ENCODE data around the gene ANXA4. TPM values are rescaled to one million over a fixed set of nuclear protein-coding genes. Genes with fewer than 3 reads are reported as not detected.

The ANXA4 gene
- total RNA-seq, 1 donor from 2014 or later = 30.6 TPM

DNA sequence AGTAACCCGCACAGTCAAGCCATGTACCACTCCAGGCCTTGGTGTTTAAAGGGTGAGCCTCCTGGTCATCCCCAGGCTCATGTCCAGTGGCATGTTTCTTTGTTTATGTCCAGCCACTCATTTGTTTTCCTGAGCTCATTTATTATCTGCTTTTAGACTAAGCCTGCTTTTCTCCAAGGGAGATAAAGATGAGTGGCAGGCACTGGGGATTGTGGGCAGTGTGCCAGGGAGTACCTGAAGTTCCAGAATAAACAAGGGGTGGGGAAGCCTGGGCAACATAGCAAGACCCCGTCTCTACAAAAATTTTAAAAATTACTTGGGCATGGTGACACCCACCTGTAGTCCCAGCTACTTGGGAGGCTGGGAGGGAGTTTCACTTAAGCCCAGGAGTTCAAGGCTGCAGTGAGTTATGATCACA lies 1.9 kb downstream of the ANXA4 start:
- Histone ChIP-seq H3K27me3 (ENCODE audit: low read depth) (no peaks in the 10 kb centered on the region), H3K36me3 (no peaks in the 10 kb centered on the region), H3K4me1 (peaks cover 31% of the 10 kb centered on the region), H3K4me3 (no peak overlapping the region), H3K27ac (replicated peaks) (no peak overlapping the region), H3K9me3 (replicated peaks) (no peaks in the 10 kb centered on the region)
- intact Hi-C loops (cut with micrococcal nuclease) = no loop called here
- TF ChIP-seq, protein P1, sequence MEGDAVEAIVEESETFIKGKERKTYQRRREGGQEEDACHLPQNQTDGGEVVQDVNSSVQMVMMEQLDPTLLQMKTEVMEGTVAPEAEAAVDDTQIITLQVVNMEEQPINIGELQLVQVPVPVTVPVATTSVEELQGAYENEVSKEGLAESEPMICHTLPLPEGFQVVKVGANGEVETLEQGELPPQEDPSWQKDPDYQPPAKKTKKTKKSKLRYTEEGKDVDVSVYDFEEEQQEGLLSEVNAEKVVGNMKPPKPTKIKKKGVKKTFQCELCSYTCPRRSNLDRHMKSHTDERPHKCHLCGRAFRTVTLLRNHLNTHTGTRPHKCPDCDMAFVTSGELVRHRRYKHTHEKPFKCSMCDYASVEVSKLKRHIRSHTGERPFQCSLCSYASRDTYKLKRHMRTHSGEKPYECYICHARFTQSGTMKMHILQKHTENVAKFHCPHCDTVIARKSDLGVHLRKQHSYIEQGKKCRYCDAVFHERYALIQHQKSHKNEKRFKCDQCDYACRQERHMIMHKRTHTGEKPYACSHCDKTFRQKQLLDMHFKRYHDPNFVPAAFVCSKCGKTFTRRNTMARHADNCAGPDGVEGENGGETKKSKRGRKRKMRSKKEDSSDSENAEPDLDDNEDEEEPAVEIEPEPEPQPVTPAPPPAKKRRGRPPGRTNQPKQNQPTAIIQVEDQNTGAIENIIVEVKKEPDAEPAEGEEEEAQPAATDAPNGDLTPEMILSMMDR (IDR thresholded peaks at IDR 0.05; ENCODE audit: borderline replicate concordance) = no peak
- DNase-seq = no peak

DNA sequence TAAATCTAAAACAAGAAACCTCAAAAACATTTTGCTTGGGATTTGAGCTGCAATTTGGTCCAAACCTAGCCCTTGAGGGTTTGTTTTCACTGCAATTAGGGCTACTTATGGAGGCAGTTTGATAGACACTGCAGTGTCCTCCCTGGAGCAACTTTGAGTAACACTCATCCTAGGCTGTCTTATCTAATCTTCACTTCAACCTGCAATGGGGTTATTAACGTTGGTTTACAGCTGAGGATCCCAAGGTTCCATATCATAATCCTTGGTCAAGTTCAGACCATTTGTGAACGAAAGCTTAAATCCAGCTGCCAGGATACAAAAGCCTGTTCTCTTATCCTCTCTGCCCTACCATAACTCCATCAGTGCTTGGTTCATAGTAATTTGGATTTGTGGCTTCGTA lies 2.5 kb downstream of the ANXA4 start:
- H3K27me3 ChIP-seq (ENCODE audit: low read depth) = no peaks in the 10 kb centered on the region
- H3K36me3 ChIP-seq = no peaks in the 10 kb centered on the region
- H3K9me3 ChIP-seq (replicated peaks) = no peaks in the 10 kb centered on the region
- intact Hi-C loops (cut with micrococcal nuclease) = no loop called here
- TF ChIP-seq, protein P1 (IDR thresholded peaks at IDR 0.05; ENCODE audit: borderline replicate concordance) = no peak
- no peak overlapping the region for H3K27ac ChIP-seq (replicated peaks)
- H3K4me3 ChIP-seq = no peak overlapping the region
- H3K4me1 ChIP-seq = peaks cover 31% of the 10 kb centered on the region
- no peak for DNase-seq

DNA sequence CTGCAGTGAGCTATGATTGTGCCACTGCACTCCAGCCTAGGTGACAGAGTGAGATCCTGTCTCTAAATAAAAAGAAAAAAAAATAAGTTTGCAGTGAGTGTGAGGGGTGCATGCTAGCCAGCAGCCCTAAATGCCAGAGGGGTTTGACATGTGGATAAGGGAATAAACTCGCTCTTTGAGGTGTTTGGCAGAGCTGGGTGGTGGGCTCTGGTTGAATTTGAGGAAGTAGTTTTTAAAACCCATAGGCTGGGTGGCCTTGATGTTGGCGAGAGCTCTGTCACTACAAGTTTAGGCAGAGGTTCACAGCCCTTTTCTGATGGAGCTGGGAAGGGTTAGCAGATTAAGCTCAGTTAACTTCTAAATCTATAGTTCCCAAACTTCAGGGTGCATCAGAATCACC lies 3.1 kb downstream of the ANXA4 start:
- no peak overlapping the region for H3K27ac ChIP-seq (replicated peaks)

DNA sequence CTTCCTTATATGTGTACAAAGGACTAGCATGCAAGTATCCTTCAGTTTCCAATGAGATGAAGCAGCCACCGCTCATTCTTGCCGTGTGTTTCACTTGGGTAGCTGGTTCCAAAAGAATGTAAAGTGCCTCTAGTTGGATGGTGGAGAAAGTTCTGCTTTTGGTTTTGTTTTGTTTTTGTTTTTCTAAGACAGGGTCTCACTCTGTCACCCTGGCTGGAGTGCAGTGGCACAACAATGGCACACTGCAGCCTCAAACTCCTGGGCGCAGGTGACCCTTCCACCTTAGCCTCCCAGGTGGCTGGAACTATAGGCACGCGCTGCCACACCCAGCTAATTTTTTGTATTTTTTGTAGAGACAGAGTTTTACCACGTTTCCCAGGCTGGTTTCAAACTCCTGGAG lies 8.3 kb downstream of the ANXA4 start:
- H3K27me3 ChIP-seq (ENCODE audit: low read depth) = no peaks in the 10 kb centered on the region
- H3K36me3 ChIP-seq = no peaks in the 10 kb centered on the region
- DNase-seq = no peak
- H3K4me1 ChIP-seq = peaks cover 17% of the 10 kb centered on the region
- H3K27ac ChIP-seq (replicated peaks) = no peak overlapping the region
- H3K4me3 ChIP-seq = no peak overlapping the region
- intact Hi-C loops (cut with micrococcal nuclease) = no loop called here
- TF ChIP-seq, protein P1 (IDR thresholded peaks at IDR 0.05; ENCODE audit: borderline replicate concordance) = no peak
- H3K9me3 ChIP-seq (replicated peaks) = no peaks in the 10 kb centered on the region

More for the DNA sequence above, 3.1 kb downstream of the ANXA4 start:
- Histone ChIP-seq H3K4me1 (peaks cover 31% of the 10 kb centered on the region), H3K36me3 (no peaks in the 10 kb centered on the region), H3K4me3 (no peak overlapping the region), H3K27me3 (ENCODE audit: low read depth) (no peaks in the 10 kb centered on the region), H3K9me3 (replicated peaks) (no peaks in the 10 kb centered on the region)
- no peak for DNase-seq
- TF ChIP-seq, protein P1 (IDR thresholded peaks at IDR 0.05; ENCODE audit: borderline replicate concordance) = no peak
- intact Hi-C loops (cut with micrococcal nuclease) = no loop called here

DNA sequence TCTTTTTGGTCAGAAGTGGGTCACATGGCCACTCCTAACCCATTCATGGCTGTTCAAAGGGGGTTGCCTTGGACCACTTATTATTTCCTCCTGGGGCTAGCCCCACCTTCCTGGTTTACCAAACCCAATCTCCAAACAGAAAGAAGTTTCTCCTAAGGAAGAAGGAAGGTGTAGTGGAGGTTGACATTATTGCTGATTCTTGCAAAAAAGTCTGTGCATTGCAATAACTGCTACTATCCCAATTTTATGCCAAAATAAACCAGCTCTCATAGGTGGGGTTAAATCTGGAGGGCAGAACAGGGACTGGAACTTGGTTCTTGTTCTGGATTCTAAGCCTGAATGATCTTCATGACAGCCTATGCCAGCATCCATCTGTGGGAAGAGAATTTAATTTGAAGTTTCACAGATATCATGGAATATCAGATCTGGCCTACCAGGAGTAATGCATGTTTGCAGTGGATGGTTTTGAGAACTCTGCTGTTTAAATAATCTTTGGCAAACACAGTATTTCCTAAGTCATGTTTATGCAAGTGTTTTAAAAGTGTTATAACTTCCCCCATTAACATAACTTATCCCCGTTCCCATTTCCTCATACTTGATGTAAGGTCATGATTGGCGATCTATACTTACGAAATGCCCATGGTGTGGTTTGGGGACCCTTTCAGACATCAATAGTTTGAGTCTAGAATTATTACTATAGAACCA lies 11.9 kb downstream of the ANXA4 start:
- no peaks in the 10 kb centered on the region for H3K27me3 ChIP-seq (ENCODE audit: low read depth)
- peaks cover 26% of the 10 kb centered on the region for H3K4me1 ChIP-seq
- peak overlapping the region; percentile 10 for H3K27ac ChIP-seq (replicated peaks)
- DNase-seq = no peak
- H3K36me3 ChIP-seq = peaks cover 4% of the 10 kb centered on the region
- H3K9me3 ChIP-seq (replicated peaks) = no peaks in the 10 kb centered on the region
- TF ChIP-seq, protein P1 (IDR thresholded peaks at IDR 0.05; ENCODE audit: borderline replicate concordance) = no peak
- no peak overlapping the region for H3K4me3 ChIP-seq
- intact Hi-C loops (cut with micrococcal nuclease) = no loop called here

All from left ventricle myocardium inferior (tissue), 1 donor.